Thoracic aorta (tissue), 2 donors: ENCODE data around the gene ZMIZ1. TPM values are rescaled to one million over a fixed set of nuclear protein-coding genes. Genes with fewer than 3 reads are reported as not detected.

Experiments
- ATAC-seq: fragments of 150-250 bp; one replicate; pipeline ENCODE4 v1.8.0; 2017; ENCODE audit warnings: low read depth; ENCODE audit not compliant: insufficient number of reproducible peaks, low FRiP score
- DNase-seq: peaks from one replicate; pipeline ENCODE4 v3.0.0-alpha.2; 2020; ENCODE audit warnings: low spot score
- H3K27ac ChIP-seq, 2 donors: fragments of 200-600 bp; sonication (generic); 1 replicate in 1 of 2; 2 replicates in 1 of 2; pipeline ENCODE4 v1.5.1; 2016; ENCODE audit warnings: mild to moderate bottlenecking in 2 of 2, moderate library complexity in 2 of 2
- H3K27me3 ChIP-seq: fragments of 200-600 bp; sonication (generic); replicated peaks from 2 replicates; pipeline ENCODE4 v1.6.0; 2016; ENCODE audit warnings: mild to moderate bottlenecking; ENCODE audit not compliant: insufficient read depth
- H3K36me3 ChIP-seq: fragments of 200-600 bp; sonication (generic); one replicate; pipeline ENCODE4 v1.5.1; 2016
- H3K4me1 ChIP-seq, 2 donors: fragments of 200-600 bp; sonication (generic); 1 replicate in 1 of 2; 2 replicates in 1 of 2; pipeline versions ENCODE4 v1.5.1 to v1.6.0; 2016; ENCODE audit warnings: low read depth in 2 of 2, mild to moderate bottlenecking in 1 of 2; ENCODE audit not compliant: control insufficient read depth in 1 of 2
- H3K4me3 ChIP-seq: fragments of 200-600 bp; sonication (generic); 2 replicates; pipeline ENCODE4 v1.5.1; 2016; ENCODE audit warnings: mild to moderate bottlenecking
- H3K9me3 ChIP-seq: fragments of 200-600 bp; sonication (generic); 2 replicates; pipeline ENCODE4 v1.5.1; 2016
- CTCF ChIP-seq: fragments of 200-600 bp; sonication (generic); IDR thresholded peaks from one replicate; pipeline ENCODE4 v1.5.1; 2019; ENCODE audit warnings: antibody characterized with exemption
- total RNA-seq, 2 donors: library from RNA; depleted of rRNA; stranded (reverse); fragments of >200 nt; gene quantifications; one replicate each; pipeline versions ENCODE4 v1.1.0 to v1.2.3, GENCODE V29; 2016

Gene ZMIZ1
- total RNA-seq, 2 donors from 2014 or later, result 57.8 to 81.6 TPM

- Histone ChIP-seq H3K9me3 (no peaks in the 10 kb centered on the region), H3K27me3 (no peaks in the 10 kb centered on the region), H3K4me3 (no peak overlapping the region), H3K27ac (no peak overlapping the region), H3K4me1 (peaks cover 0 to 14% of the 10 kb centered on the region in 2 donors), H3K36me3 (no peaks in the 10 kb centered on the region)
- no peak for ATAC-seq
- TF ChIP-seq CTCF, result no peak
- no peak for DNase-seq
Measured at GRCh38 chr10:79333513-79333912, 264.7 kb downstream of the ZMIZ1 start.

- Histone ChIP-seq H3K27ac (no peak overlapping the region), H3K36me3 (no peaks in the 10 kb centered on the region), H3K27me3 (no peaks in the 10 kb centered on the region), H3K4me1 (peaks cover 0 to 14% of the 10 kb centered on the region in 2 donors), H3K4me3 (no peak overlapping the region), H3K9me3 (no peaks in the 10 kb centered on the region)
- no peak for DNase-seq
- no peak for ATAC-seq
- TF ChIP-seq CTCF, result no peak
Measured at GRCh38 chr10:79334573-79334972, 265.8 kb downstream of the ZMIZ1 start.

GRCh38 chr10:79335094-79335469 lies 266.3 kb downstream of the ZMIZ1 start:
- Histone ChIP-seq H3K27me3 (no peaks in the 10 kb centered on the region), H3K27ac (no peak overlapping the region), H3K36me3 (no peaks in the 10 kb centered on the region), H3K9me3 (no peaks in the 10 kb centered on the region), H3K4me3 (no peak overlapping the region), H3K4me1 (peaks cover 0 to 14% of the 10 kb centered on the region in 2 donors)
- ATAC-seq (no peak), DNase-seq (no peak)
- TF ChIP-seq CTCF, result no peak

GRCh38 chr10:79335470-79336235 lies 266.9 kb downstream of the ZMIZ1 start:
- DNase-seq (no peak), ATAC-seq (no peak)
- H3K27ac ChIP-seq, result no peak overlapping the region
- no peak overlapping the region for H3K4me3 ChIP-seq
- H3K4me1 ChIP-seq, result peaks cover 0 to 14% of the 10 kb centered on the region in 2 donors
- no peaks in the 10 kb centered on the region for H3K36me3 ChIP-seq
- H3K27me3 ChIP-seq, result no peaks in the 10 kb centered on the region
- no peaks in the 10 kb centered on the region for H3K9me3 ChIP-seq
- TF ChIP-seq CTCF, result no peak

- no peaks in the 10 kb centered on the region for H3K36me3 ChIP-seq
- ATAC-seq (no peak), DNase-seq (no peak)
- H3K4me3 ChIP-seq, result no peak overlapping the region
- H3K27me3 ChIP-seq, result no peaks in the 10 kb centered on the region
- peaks cover 0 to 14% of the 10 kb centered on the region in 2 donors for H3K4me1 ChIP-seq
- no peak for TF ChIP-seq CTCF
- H3K27ac ChIP-seq, result no peak overlapping the region
- no peaks in the 10 kb centered on the region for H3K9me3 ChIP-seq
Measured at GRCh38 chr10:79336276-79336675, 267.5 kb downstream of the ZMIZ1 start.
